Type B pancreatic cell (in vitro differentiated cells): Measurements from ENCODE around the gene VSTM2L. TPM values are rescaled to one million over a fixed set of nuclear protein-coding genes. Genes with fewer than 3 reads are reported as not detected.
A peak's percentile ranks its signal among the peaks of the same experiment; 100 is the strongest.

Experiments
- DNase-seq: peaks from one replicate; pipeline ENCODE4 v3.0.0; 2021; ENCODE audit warnings: mixed read lengths; ENCODE audit not compliant: unreplicated experiment; ENCODE audit errors: extremely low spot score
- H3K27ac Mint-ChIP-seq: 2 replicates; pipeline ENCODE4 v1.8.0; 2021; ENCODE audit warnings: mild to moderate bottlenecking, mixed read lengths
- H3K27me3 Mint-ChIP-seq: 2 replicates; pipeline ENCODE4 v1.8.0; 2021; ENCODE audit warnings: mixed read lengths
- H3K36me3 Mint-ChIP-seq: 2 replicates; pipeline ENCODE4 v1.8.0; 2021; ENCODE audit warnings: mixed read lengths
- H3K4me1 Mint-ChIP-seq: one replicate; pipeline ENCODE4 v1.8.0; 2021; ENCODE audit warnings: mixed read lengths; ENCODE audit not compliant: unreplicated experiment
- H3K4me3 Mint-ChIP-seq: 2 replicates; pipeline ENCODE4 v1.8.0; 2021; ENCODE audit warnings: mild to moderate bottlenecking, mixed read lengths
- H3K9me3 Mint-ChIP-seq: 2 replicates; pipeline ENCODE4 v1.8.0; 2021; ENCODE audit warnings: mixed read lengths
- total RNA-seq: library from RNA; stranded (reverse); gene quantifications from 2 replicates; pipeline ENCODE4 v1.2.1, GENCODE V29; 2021; ENCODE audit warnings: low replicate concordance
- TF ChIP-seq, protein P1 (sequence below): fragments of 200-600 bp; sonication (generic); conservative IDR thresholded peaks from 2 replicates; pipeline ENCODE4 v1.5.0; 2021; ENCODE audit warnings: antibody characterized with exemption, mild to moderate bottlenecking

Gene VSTM2L
- total RNA-seq, 1 donor from 2014 or later, result 11.4 TPM

DNA sequence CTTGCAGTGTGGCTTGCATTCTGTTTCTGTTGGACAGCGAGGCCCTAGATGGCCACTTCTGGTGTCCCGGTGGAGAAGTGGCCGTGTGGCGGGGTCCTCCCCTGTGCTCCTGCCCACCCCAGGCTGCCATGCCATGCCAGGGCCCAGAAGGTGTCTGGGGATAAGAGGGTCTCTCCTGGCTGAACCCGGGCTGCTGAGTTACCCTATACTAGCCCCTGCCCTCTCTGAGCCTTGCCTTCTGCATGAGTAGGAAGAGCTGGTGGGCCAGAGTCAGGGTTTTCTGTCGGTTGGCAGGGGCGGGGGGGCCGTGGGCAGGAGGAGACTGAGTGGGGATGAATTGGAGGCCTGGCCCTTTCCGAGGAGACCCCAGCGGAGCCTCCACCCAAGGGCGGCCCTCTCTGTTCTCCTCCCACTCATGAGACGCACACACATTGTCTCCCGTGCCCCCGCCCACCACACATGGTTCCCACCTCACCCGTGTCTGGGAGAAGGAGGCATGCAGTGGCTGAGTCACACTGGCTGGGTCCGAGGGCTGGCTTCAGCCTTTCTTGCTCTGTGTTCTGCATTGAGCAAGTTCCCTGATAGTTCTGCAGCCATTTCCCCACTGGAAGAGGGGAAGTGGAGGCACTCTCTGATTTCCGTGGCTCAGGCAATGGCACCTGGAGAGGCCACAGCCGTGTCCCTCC lies 24.6 kb downstream of the VSTM2L start:
- Mint-ChIP-seq H3K36me3 (no peaks in the 10 kb centered on the region), H3K4me1 (peaks cover 14% of the 10 kb centered on the region), H3K27ac (no peak overlapping the region), H3K9me3 (no peaks in the 10 kb centered on the region), H3K4me3 (no peak overlapping the region), H3K27me3 (peaks cover 4% of the 10 kb centered on the region)
- DNase-seq, result no peak
- TF ChIP-seq, protein P1, sequence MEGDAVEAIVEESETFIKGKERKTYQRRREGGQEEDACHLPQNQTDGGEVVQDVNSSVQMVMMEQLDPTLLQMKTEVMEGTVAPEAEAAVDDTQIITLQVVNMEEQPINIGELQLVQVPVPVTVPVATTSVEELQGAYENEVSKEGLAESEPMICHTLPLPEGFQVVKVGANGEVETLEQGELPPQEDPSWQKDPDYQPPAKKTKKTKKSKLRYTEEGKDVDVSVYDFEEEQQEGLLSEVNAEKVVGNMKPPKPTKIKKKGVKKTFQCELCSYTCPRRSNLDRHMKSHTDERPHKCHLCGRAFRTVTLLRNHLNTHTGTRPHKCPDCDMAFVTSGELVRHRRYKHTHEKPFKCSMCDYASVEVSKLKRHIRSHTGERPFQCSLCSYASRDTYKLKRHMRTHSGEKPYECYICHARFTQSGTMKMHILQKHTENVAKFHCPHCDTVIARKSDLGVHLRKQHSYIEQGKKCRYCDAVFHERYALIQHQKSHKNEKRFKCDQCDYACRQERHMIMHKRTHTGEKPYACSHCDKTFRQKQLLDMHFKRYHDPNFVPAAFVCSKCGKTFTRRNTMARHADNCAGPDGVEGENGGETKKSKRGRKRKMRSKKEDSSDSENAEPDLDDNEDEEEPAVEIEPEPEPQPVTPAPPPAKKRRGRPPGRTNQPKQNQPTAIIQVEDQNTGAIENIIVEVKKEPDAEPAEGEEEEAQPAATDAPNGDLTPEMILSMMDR, result no peak

DNA sequence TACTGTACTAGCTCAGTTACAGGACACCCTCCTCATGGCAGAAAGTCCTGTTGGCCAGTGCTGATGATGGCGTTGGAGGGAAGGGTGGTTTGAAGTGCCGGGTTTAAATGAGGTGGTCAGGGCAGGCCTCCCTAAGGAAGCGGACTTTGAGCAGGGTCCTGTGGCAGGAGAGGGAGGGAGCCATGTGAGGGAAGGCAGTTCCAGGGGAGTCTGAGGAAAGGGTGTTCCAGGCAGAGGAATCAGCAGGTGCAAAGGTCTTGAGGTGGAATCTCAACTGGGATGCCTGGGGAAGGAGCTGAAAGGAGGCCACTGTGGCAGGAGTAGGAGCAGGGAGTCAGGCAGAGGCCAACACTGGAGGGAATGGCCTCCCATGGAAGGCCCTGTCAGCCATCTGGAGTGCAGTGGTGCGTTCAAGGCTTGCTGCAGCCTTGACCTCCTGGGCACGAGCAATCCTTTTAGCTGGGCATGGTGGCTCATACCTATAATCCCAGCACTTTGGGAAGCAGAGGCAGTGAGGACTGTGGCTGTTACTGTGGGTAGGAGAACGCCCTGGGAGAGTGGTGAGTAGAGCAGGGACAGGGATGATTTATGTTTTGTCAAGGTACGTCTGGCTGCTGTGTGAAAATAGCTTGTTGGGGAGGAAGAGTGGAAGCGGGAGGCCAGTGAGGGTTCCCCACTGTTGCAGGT lies 26.2 kb downstream of the VSTM2L start:
- Mint-ChIP-seq H3K27me3 (peaks cover 4% of the 10 kb centered on the region), H3K36me3 (no peaks in the 10 kb centered on the region), H3K27ac (no peak overlapping the region), H3K9me3 (no peaks in the 10 kb centered on the region), H3K4me3 (peak overlapping the region; percentile 0), H3K4me1 (peaks cover 19% of the 10 kb centered on the region)
- TF ChIP-seq, protein P1, result no peak
- no peak for DNase-seq

DNA sequence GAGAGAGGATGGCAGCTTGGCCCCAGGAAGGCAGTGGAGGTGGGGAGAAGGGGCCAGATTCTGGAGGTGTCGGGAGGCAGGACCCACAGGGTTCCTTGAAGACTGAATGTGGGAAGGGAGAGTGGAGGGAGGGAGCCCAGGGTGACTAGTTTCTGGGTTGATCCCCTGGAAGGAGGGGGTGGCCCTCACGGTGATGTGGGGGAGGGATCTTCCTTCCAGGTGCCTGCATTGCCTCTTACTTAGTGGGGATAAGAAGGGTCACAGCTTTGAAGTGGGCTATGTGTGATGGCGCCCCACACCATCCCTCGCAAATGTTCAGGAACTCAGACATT lies 26.7 kb downstream of the VSTM2L start:
- no peak overlapping the region for H3K27ac Mint-ChIP-seq
- peaks cover 4% of the 10 kb centered on the region for H3K27me3 Mint-ChIP-seq
- H3K4me1 Mint-ChIP-seq, result peaks cover 19% of the 10 kb centered on the region
- H3K9me3 Mint-ChIP-seq, result no peaks in the 10 kb centered on the region
- H3K4me3 Mint-ChIP-seq, result no peak overlapping the region
- TF ChIP-seq, protein P1, result no peak
- no peaks in the 10 kb centered on the region for H3K36me3 Mint-ChIP-seq
- DNase-seq, result no peak

DNA sequence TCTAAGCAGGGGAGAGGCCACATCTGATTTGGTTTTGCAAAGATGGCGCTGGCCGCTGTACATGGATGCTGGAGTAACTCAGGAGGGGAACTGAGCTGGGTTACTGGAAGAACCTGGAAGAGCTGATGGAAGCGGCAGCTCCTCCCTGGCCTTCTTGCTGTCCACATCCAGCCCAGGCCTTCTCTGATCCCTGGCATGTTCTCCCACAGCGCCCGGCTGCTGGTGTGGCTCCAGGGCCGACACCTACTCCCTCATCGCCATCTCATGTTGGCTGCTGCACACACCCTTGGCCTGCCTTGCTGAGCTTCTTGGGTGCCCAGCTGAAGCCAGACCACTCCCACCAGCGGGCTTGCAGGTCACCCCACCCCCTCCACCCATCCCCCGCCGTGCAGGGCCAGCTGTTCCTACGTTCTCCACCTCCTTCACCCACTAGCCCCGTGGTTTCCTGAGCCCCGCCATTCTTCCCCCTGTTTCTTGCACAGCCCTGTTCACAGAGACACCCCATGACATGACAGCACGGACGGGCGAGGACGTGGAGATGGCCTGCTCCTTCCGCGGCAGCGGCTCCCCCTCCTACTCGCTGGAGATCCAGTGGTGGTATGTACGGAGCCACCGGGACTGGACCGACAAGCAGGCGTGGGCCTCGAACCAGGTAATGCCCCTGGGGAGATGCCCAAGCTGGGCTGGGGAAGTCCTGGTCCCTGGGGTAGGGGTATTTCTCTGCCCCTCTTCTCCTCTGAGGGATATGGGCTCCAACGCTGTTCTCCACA lies 28.4 kb downstream of the VSTM2L start:
- DNase-seq, result no peak
- TF ChIP-seq, protein P1, result no peak
- no peaks in the 10 kb centered on the region for H3K36me3 Mint-ChIP-seq
- H3K4me1 Mint-ChIP-seq, result peaks cover 27% of the 10 kb centered on the region
- H3K27ac Mint-ChIP-seq, result no peak overlapping the region
- peaks cover 4% of the 10 kb centered on the region for H3K27me3 Mint-ChIP-seq
- H3K4me3 Mint-ChIP-seq, result no peak overlapping the region
- no peaks in the 10 kb centered on the region for H3K9me3 Mint-ChIP-seq

DNA sequence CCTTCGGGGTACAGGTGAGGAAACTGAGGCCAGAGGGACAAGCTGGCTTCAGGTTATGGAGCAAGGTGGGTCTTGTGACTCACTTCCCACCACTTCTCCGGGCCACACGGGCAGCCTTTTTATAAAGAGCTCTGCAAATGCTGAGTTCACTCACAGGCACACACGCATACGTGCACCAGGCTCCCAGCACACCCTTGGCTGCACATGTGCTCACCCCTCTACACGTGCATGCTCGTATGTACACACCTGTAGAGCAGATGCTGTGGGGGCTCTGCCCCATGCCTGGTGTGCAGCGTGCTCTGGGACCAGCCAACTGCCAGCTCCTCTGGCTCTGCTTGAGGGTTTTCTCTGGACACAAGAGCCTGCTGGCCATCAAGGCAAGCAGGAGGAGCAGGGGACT lies 29.1 kb downstream of the VSTM2L start:
- H3K27me3 Mint-ChIP-seq, result peaks cover 4% of the 10 kb centered on the region
- no peaks in the 10 kb centered on the region for H3K9me3 Mint-ChIP-seq
- no peak for DNase-seq
- H3K36me3 Mint-ChIP-seq, result no peaks in the 10 kb centered on the region
- H3K27ac Mint-ChIP-seq, result no peak overlapping the region
- peaks cover 29% of the 10 kb centered on the region for H3K4me1 Mint-ChIP-seq
- TF ChIP-seq, protein P1, result no peak
- no peak overlapping the region for H3K4me3 Mint-ChIP-seq
